SHP77 treated with DMSO at 0.1 percent for 48 hours (cell line): ENCODE data around the gene LTBP1.
"Not testable (repeated sequence)": the region's sequence is repeated elsewhere in the genome, so short reads cannot be mapped to it uniquely, and the experiment has no call there.

Experiments
- DNase-seq: peaks from one replicate; lab custom pipeline; 2025; lab: John Stamatoyannopoulos, UW

Gene LTBP1

DNA sequence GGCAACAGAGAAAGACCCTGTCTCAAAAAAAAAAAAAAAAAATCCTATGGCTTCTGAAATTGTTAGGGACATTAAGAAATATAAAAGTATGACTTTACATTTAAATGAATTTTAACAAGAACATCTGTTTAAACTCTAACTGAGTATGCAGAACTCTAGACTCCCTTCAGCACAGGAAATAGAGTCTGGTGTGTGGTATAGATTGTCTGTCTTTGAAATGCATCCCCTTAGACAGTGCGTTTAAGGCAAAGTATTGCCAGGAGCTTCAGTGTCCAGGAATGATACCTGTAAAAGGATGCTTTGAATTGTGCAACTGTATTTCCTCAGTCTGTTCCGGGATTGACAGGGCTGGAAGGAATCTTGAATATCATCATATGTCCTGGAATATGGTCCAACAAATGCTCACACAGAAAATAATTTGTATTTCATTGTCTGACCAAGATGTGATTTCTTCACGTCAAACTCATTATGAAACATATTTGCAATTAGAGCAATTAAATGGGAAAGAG lies 396.7 kb downstream of the LTBP1 start:
- DNase-seq: no peak

- DNase-seq: no peak
These were observed 397.5 kb downstream of the LTBP1 start for GRCh38 chr2:33344230-33344629.

GRCh38 chr2:33347856-33348255 lies 401.1 kb downstream of the LTBP1 start:
- DNase-seq: no peak

DNA sequence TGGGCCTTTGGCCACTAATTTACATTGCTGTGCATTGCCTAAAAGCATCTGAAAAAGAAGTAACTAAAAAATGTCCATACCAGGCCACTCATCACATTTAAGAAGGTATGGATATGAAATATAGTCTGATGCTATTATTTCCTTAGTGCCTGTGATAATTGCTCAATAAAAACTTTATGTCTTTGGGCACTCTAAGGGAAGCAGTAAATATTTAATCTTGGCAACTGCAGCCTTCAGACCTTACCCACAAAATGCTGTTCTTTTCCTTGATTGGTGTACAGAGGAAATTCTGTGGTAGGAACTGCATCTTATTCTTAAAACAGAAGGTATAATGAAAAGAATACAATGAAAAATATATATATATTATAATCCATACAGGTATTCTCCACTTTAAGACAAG lies 403.9 kb downstream of the LTBP1 start:
- DNase-seq: no peak

GRCh38 chr2:33351781-33352180 lies 405.0 kb downstream of the LTBP1 start:
- DNase-seq: no peak

DNA sequence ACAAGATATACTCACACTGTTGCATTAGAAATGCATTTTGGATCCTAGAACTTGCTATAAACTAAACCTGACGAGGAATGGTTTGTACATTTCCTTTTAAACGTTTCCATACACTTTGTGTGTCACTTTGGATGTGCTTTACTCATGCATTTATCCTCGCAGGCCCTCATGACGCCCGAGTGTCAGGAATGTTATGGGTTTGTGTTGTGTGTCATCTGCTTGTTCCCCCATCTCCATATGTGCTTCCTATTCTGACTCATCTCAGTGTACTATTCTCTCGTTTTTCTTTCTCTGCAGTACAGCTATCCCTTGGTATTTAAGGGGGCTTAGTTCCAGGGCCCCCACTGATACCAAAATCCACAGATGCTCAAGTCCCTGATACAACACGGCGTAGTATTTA lies 408.2 kb downstream of the LTBP1 start:
- no peak for DNase-seq

DNA sequence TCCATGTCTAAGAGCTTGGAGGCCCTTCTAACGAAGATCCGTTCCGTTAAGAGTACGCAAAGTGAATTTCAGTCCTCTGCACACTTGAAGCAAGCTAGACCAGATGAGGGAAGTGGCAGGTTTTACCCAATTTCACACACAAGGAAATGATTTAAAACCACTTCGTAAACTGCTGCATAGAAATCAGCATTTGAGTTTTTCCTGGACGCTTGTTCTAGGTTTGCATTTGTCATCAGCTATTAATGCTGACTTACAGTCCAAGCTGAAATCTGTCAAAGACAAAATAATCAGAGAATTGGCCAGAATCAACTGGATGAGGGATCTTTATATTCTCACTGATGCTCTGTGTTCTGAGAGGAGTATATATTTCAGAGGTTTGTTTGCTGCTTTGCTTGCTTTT lies 412.1 kb downstream of the LTBP1 start:
- no peak for DNase-seq

DNA sequence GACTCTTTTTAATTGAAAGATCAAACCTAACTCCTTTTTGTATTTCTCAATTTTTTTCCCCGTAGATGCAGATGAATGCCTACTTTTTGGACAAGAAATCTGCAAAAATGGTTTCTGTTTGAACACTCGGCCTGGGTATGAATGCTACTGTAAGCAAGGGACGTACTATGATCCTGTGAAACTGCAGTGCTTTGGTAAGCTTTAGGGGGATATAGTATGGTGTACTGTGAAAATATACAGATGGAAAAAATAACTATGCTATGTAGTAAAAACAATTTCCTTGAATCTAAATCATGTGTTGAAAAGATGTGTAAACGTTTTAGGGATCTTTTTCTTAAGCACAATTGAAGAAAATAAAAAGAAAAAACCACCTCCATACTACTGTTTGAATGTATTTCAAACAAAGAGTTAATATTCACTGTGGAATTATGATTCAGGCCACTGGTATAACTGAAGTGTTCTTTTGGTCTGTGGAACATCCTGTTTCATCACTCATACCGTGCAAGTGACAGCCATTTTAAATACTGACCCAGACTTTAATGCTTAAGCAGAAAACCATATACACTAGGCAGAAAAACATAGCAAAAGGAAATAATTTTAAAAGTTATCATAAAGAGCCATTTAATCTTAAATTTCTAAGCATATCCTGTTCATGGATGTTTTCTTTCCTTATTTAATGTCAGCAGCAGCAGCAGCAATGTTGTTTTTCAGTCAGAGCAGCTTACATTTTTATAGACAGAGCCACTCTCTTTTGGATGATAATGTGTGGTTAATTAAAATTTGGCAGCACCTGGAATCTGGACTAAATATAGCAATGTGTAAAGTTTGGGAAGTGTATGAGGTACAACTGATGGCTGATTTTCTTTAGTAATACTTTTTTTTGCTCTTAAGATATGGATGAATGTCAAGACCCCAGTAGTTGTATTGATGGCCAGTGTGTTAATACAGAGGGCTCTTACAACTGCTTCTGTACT lies 416.9 kb downstream of the LTBP1 start:
- no peak for DNase-seq

DNA sequence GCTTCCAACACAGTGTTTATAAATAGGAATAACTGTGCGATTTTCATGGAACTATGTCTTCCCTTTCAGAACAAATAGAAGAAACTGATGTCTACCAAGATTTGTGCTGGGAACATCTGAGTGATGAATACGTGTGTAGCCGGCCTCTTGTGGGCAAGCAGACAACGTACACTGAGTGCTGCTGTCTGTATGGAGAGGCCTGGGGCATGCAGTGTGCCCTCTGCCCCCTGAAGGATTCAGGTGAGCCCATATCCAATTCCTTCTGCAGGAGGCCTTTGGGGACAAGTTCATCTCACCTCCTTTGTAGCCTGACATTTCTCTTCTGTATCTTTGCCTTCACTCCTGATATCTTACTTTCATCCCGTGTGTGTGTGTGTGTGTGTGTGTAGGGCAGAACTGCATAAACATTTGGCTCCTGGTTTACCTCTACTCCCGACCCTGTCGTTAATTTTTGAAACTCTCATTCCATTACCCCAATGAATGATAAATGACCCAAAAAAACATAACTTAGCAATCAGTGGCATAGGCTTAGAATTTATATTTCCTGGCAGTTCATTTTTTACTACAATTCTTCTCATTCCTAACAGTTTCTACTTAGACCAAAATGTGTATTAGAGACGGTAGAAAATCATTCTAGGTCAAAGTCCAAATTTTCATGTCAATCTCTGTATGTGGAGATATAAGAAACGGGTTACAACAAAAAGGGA lies 418.7 kb downstream of the LTBP1 start:
- DNase-seq: no peak

- DNase-seq: no peak
These were observed 419.7 kb downstream of the LTBP1 start for GRCh38 chr2:33366473-33366872.

DNA sequence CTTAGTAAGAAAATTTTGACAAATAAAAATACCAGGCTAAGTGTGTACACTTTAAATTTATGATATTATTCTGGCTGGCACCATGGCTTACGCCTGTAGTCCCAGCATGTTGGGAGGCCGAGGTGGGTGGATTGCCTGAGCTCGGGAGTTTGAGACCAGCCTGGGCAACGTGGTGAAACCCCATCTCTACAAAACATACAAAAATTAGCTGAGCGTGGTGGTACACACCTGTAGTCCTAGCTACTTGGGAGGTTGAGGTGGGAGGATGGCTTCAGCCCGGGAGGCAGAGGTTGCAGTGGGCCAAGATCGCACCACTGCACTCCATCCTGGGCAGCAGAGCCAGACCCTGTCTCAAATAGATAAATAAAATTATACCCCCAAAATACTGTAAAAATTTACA lies 421.8 kb downstream of the LTBP1 start:
- DNase-seq: not testable (repeated sequence)

- DNase-seq: no peak
These were observed 422.4 kb downstream of the LTBP1 start for GRCh38 chr2:33369191-33369590.

DNA sequence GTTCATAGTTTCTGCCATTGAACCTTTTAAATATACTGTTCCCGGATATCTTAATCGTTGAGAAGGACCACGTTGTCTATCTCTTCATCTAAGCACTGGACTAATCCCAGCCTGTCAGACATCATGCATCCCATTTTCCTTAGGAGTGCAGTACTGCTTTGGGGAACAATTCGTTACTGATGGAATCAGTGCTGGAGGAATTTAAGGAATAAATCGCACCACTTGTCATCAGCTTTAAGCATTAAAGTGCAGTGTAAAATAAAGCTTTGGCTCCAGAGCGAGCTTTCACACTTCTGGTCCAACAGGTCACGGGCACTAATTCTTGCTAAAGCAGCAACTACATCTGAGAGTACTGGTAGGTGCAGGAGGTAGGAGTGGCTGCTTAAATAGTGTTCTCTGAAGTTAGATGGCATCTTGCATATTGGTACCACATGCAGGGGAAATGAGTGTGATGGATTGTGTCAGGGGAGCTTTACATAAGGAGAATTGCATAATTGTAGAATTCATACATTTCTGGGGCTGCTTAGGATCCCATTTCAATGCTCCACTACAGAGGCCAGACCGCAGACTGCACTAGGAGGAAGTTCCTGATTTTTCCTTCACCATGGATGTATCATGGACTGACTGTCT lies 424.0 kb downstream of the LTBP1 start:
- DNase-seq: no peak

- no peak for DNase-seq
These were observed 424.7 kb downstream of the LTBP1 start for GRCh38 chr2:33371304-33372090.

DNA sequence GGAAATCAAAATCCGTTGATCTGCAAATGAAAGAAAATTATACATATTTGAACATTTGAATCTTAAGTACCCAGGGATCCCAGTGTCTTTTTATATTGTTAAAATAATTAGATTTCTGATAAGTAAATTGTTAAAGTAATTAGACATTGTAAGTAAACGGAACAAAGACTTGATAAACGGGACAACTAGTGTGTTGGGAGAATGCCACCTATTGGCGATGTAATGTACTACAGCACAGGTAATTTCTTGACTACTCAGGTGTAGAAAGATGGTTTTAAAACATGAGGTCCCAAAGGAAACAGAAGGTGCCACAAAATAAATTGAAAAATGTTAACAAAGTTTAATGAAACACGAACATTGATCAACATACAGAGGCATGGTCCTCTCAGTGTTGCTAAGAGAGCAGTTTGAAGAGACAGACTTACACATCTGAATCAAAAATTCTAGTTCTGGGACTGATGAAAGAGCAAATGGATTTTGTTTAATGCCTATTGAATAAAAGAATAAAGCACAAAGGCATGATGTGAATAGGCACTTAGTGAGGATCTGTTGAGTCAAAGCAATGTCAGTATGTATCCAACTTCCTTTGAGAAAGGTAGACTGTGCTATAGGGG lies 426.3 kb downstream of the LTBP1 start:
- DNase-seq: peak; percentile 22

DNA sequence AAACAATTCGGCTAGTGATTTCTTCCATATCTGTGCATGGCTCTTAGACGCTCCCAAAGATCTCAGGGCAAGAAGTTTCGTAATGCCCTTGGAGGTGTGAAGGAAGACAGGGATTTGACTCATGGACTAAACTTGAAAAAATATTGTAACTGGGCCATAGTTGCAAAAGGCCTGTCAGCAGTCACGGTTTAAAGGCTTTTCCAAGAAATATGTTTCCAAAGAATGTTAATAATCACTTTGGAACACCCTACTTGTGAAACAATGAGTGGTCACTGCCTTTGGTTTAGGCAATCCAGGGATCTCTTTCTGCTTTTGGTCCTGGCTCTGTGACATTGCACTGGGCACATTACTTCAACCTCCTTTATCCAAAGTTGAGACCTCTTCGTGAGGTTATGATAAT lies 427.2 kb downstream of the LTBP1 start:
- no peak for DNase-seq

DNA sequence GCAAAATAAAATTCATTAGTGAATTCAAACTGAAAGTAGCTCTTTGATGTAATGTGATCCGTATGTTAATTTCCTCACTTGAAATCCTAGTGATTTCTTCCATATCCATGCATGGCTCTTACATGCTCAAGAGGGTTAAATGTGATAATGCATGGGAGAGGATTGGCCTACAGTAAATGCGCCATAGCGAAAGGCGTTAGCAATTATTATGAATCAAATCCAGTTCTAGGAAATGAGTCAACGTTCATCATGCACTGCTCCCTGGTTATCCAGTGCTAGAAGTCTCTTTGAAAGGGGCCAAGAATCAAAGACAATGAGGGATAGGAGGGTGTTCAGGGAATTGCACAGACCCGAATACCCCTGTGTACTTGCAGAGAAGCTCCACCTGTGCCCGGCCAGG lies 428.3 kb downstream of the LTBP1 start:
- DNase-seq: no peak

- DNase-seq: no peak
These were observed 430.3 kb downstream of the LTBP1 start for GRCh38 chr2:33377048-33377447.

GRCh38 chr2:33378556-33379210 lies 431.9 kb downstream of the LTBP1 start:
- no peak for DNase-seq

DNA sequence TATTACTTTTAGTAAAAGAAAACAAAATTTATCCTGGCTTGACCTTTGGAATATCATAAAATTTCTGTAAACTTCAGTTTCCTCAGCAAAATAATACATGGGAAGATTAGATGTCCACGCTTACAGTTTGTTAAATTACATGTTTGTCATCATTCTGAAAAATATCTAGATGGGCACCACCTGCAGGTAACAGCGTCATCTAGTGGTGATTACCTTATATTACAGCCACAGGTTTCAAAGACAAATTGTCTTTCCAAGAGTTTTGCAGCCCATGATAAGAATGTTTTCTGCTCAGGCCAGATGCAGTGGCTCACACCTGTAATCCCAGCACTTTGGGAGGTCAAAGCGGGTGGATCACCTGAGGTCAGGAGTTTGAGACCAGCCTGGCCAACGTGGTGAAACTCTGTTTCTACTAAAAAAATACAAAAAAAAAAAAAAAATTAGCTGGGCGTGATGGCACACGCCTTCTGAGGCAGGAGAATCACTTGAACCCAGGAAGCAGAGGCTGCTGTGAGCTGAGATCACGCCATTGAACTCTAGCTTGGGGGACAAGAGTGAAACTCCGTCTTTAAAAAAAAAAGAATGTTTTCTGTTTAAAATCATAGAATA lies 433.4 kb downstream of the LTBP1 start:
- DNase-seq: no peak
